ENCODE measurements around the gene NEBL. TPM values are rescaled to one million over a fixed set of nuclear protein-coding genes. Genes with fewer than 3 reads are reported as not detected.

NEBL gene
- total and polyA plus RNA-seq, 2 experiments from 2014 or later: 6.3 to 12.3 TPM

- Histone ChIP-seq H3K4me2 (no peak overlapping the region), H3K36me3 (replicated peaks; ENCODE audit: insufficient read depth, low read depth) (no peaks in the 10 kb centered on the region)
- 85% methylated on average over 4 of the region's 4 CpGs for WGBS (ENCODE audit: low lambda C conversion rate, missing lambda C conversion rate)
These were observed 154.2 kb downstream of the NEBL start for GRCh38 chr10:20742737-20743541.

GRCh38 chr10:20740120-20740519 lies 157.0 kb downstream of the NEBL start:
- no peaks in the 10 kb centered on the region for H3K79me2 ChIP-seq
- TF ChIP-seq EZH2phosphoT487 (IDR thresholded peaks at IDR 0.05; ENCODE audit: low read depth, severe bottlenecking, unreplicated experiment) (no peak), CTCF (IDR thresholded peaks at IDR 0.05; ENCODE audit: poor library complexity) (no peak), EZH2 (IDR thresholded peaks at IDR 0.05; ENCODE audit: borderline replicate concordance) (no peak)
- no peaks in the 10 kb centered on the region for H4K20me1 ChIP-seq (ENCODE audit: insufficient read depth, poor library complexity, severe bottlenecking)
- no peaks in the 10 kb centered on the region for H3K4me1 ChIP-seq (ENCODE audit: insufficient read depth)
- H3K36me3 ChIP-seq (replicated peaks; ENCODE audit: insufficient read depth, low read depth): no peaks in the 10 kb centered on the region
- no peak overlapping the region for H3K4me3 ChIP-seq
- no peak overlapping the region for H2AFZ ChIP-seq
- WGBS (ENCODE audit: low lambda C conversion rate, missing lambda C conversion rate): 82% methylated on average over 6 of the region's 6 CpGs
- H3K27ac ChIP-seq: no peak overlapping the region
- no peaks in the 10 kb centered on the region for H3K27me3 ChIP-seq
- no peaks in the 10 kb centered on the region for H3K9me3 ChIP-seq (ENCODE audit: low read depth)
- no peak overlapping the region for H3K4me2 ChIP-seq
- DNase-seq (ENCODE audit: low spot score): no peak
- no peaks in the 10 kb centered on the region for H3K9me2 ChIP-seq (replicated peaks; ENCODE audit: insufficient read depth)

More at GRCh38 chr10:20742737-20743541, 154.2 kb downstream of the NEBL start:
- H3K4me1 ChIP-seq (ENCODE audit: insufficient read depth): no peaks in the 10 kb centered on the region
- no peaks in the 10 kb centered on the region for H3K27me3 ChIP-seq
- no peaks in the 10 kb centered on the region for H3K9me2 ChIP-seq (replicated peaks; ENCODE audit: insufficient read depth)
- no peaks in the 10 kb centered on the region for H3K79me2 ChIP-seq
- no peak for DNase-seq (ENCODE audit: low spot score)
- H4K20me1 ChIP-seq (ENCODE audit: insufficient read depth, poor library complexity, severe bottlenecking): no peaks in the 10 kb centered on the region
- no peaks in the 10 kb centered on the region for H3K9me3 ChIP-seq (ENCODE audit: low read depth)
- no peak overlapping the region for H3K27ac ChIP-seq
- H3K4me3 ChIP-seq: no peak overlapping the region
- no peak overlapping the region for H2AFZ ChIP-seq
- no peak for TF ChIP-seq EZH2 (IDR thresholded peaks at IDR 0.05; ENCODE audit: borderline replicate concordance)
- no peak for TF ChIP-seq EZH2phosphoT487 (IDR thresholded peaks at IDR 0.05; ENCODE audit: low read depth, severe bottlenecking, unreplicated experiment)
- TF ChIP-seq CTCF (IDR thresholded peaks at IDR 0.05; ENCODE audit: poor library complexity): no peak

- no peak overlapping the region for H3K27ac ChIP-seq
- H3K4me2 ChIP-seq: no peak overlapping the region
- TF ChIP-seq CTCF (IDR thresholded peaks at IDR 0.05; ENCODE audit: poor library complexity): no peak
- WGBS (ENCODE audit: low lambda C conversion rate, missing lambda C conversion rate): 79% methylated on average over 6 of the region's 6 CpGs
- H3K9me2 ChIP-seq (replicated peaks; ENCODE audit: insufficient read depth): no peaks in the 10 kb centered on the region
- H3K36me3 ChIP-seq (replicated peaks; ENCODE audit: insufficient read depth, low read depth): no peaks in the 10 kb centered on the region
- no peaks in the 10 kb centered on the region for H3K79me2 ChIP-seq
- DNase-seq (ENCODE audit: low spot score): no peak
- no peaks in the 10 kb centered on the region for H4K20me1 ChIP-seq (ENCODE audit: insufficient read depth, poor library complexity, severe bottlenecking)
- no peak overlapping the region for H3K4me3 ChIP-seq
- H3K4me1 ChIP-seq (ENCODE audit: insufficient read depth): no peaks in the 10 kb centered on the region
- no peaks in the 10 kb centered on the region for H3K27me3 ChIP-seq
- no peak overlapping the region for H2AFZ ChIP-seq
- H3K9me3 ChIP-seq (ENCODE audit: low read depth): no peaks in the 10 kb centered on the region
These were observed 160.0 kb downstream of the NEBL start for GRCh38 chr10:20737107-20737506.

Small RNA genes lying within 50 kb of the gene (small RNA-seq; reads per million reads assigned to genes)
- gene AL157398.1: not detected
- gene MTND1P21: not detected
